ENCODE results near the gene GRID1. TPM values are rescaled to one million over a fixed set of nuclear protein-coding genes. Genes with fewer than 3 reads are reported as not detected.

Gene GRID1
- total RNA-seq, 1 donor from 2014 or later, result 0.68 TPM

GRCh38 chr10:86025509-86025908 lies 341.1 kb downstream of the GRID1 start:
- ATAC-seq, result no peak

- no peak for ATAC-seq
Observed at GRCh38 chr10:86024281-86025041, 342.1 kb downstream of the GRID1 start.

GRCh38 chr10:86023931-86024280 lies 342.7 kb downstream of the GRID1 start:
- ATAC-seq, result no peak

GRCh38 chr10:86023336-86023735 lies 343.3 kb downstream of the GRID1 start:
- ATAC-seq, result no peak

- no peak for ATAC-seq
Observed at GRCh38 chr10:86022906-86023305, 343.7 kb downstream of the GRID1 start.

GRCh38 chr10:86020134-86020533 lies 346.5 kb downstream of the GRID1 start:
- ATAC-seq, result no peak

GRCh38 chr10:86019141-86019540 lies 347.5 kb downstream of the GRID1 start:
- no peak for ATAC-seq

GRCh38 chr10:86018735-86019058 lies 347.9 kb downstream of the GRID1 start:
- no peak for ATAC-seq

- ATAC-seq, result no peak
Observed at GRCh38 chr10:86017841-86018734, 348.5 kb downstream of the GRID1 start.

- ATAC-seq, result no peak
Observed at GRCh38 chr10:86013568-86013967, 353.0 kb downstream of the GRID1 start.

GRCh38 chr10:86007171-86007570 lies 359.4 kb downstream of the GRID1 start:
- no peak for ATAC-seq

GRCh38 chr10:86004337-86004736 lies 362.3 kb downstream of the GRID1 start:
- no peak for ATAC-seq

GRCh38 chr10:86003201-86003621 lies 363.4 kb downstream of the GRID1 start:
- ATAC-seq, result no peak

- no peak for ATAC-seq
Observed at GRCh38 chr10:86001521-86001920, 365.1 kb downstream of the GRID1 start.

- ATAC-seq, result no peak
Observed at GRCh38 chr10:85997544-85997943, 369.1 kb downstream of the GRID1 start.

GRCh38 chr10:85995791-85996190 lies 370.8 kb downstream of the GRID1 start:
- ATAC-seq, result peak; percentile 52

GRCh38 chr10:85993840-85994507 lies 372.6 kb downstream of the GRID1 start:
- ATAC-seq, result no peak

- ATAC-seq, result no peak
Observed at GRCh38 chr10:85993140-85993539, 373.5 kb downstream of the GRID1 start.

GRCh38 chr10:85992324-85992723 lies 374.3 kb downstream of the GRID1 start:
- no peak for ATAC-seq

- ATAC-seq, result peak; percentile 60
Observed at GRCh38 chr10:85986777-85987176, 379.8 kb downstream of the GRID1 start.

GRCh38 chr10:85983051-85983450 lies 383.5 kb downstream of the GRID1 start:
- ATAC-seq, result no peak

GRCh38 chr10:85979598-85979997 lies 387.0 kb downstream of the GRID1 start:
- ATAC-seq, result no peak

GRCh38 chr10:85978566-85979358 lies 387.8 kb downstream of the GRID1 start:
- peak; percentile 45 for ATAC-seq
